AG04450 (cell line): ENCODE measurements around the gene FHIT. TPM values are rescaled to one million over a fixed set of nuclear protein-coding genes. Genes with fewer than 3 reads are reported as not detected.

Source experiments
- CTCF ChIA-PET: fragments of 300-600, 350-600 bp; formaldehyde crosslinking; extraction: SDS; loops from one replicate; lab custom pipeline; 2022; ENCODE audit warnings: antibody characterized with exemption, inconsistent platforms; lab: Charles Lee
- POLR2A ChIA-PET: fragments of 350-600 bp; formaldehyde crosslinking; extraction: SDS; loops from one replicate; lab custom pipeline; 2021; ENCODE audit warnings: antibody characterized with exemption, inconsistent platforms; lab: Yijun Ruan, JAX
- DNase-seq: peaks from one replicate; pipeline ENCODE4 v3.0.0-alpha.2; 2011; ENCODE audit warnings: low read depth, low spot score
- H3K27ac ChIP-seq: one replicate; pipeline ENCODE4 v1.5.1; 2012; ENCODE audit warnings: low read depth, low read length, control low read depth
- H3K27me3 ChIP-seq: one replicate; pipeline ENCODE4 v1.6.0; 2012; ENCODE audit warnings: low read length; ENCODE audit not compliant: control insufficient read depth, insufficient read depth
- H3K4me3 ChIP-seq: 2 replicates; pipeline ENCODE4 v1.5.1; 2011; ENCODE audit warnings: mild to moderate bottlenecking, low read depth, low read length, control low read depth
- H3K9me3 ChIP-seq: 2 replicates; pipeline ENCODE4 v1.5.1; 2012; ENCODE audit warnings: low read length; ENCODE audit not compliant: control insufficient read depth, insufficient read depth
- CTCF ChIP-seq: IDR thresholded peaks from 2 replicates; pipeline ENCODE4 v1.5.1; 2011; ENCODE audit warnings: low read depth, low read length, control low read depth, inconsistent platforms
- polyA plus RNA-seq: library from polyadenylated mRNA; depleted of rRNA; stranded (reverse); fragments of >200 nt; gene quantifications from 2 replicates; pipeline ENCODE4 v1.2.3, GENCODE V29; 2011

The FHIT gene
- polyA plus RNA-seq, 1 experiment, result 0.17 TPM

DNA sequence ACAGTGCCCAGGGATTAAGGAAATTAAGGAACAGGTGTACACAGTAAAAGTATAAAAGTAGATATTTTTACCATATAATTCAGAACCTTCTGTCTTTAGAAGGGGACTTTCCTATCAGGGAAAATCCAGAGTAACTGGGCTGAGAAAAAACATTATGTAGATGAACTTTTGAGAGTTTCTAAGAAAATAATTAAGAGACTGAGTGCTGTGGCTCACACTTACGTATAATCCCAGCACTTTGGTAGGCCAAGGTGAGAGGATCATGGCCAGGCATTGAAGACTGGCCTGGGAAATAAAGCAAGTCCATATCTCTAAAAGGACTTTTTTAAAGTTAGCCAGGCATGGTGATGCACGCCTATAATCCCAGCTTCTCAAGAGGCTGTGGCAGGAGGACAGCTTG lies 1021.8 kb downstream of the FHIT start:
- no peak overlapping the region for H3K27ac ChIP-seq
- H3K4me3 ChIP-seq, result no peak overlapping the region
- H3K27me3 ChIP-seq, result no peaks in the 10 kb centered on the region
- TF ChIP-seq CTCF, result no peak
- ChIA-PET CTCF (interaction anchor here (0.7 kb wide), 1 partner anchor 603 kb away, joined by 4 read pairs; no protein-coding TSS in a partner anchor), POLR2A (no interaction called here)
- no peak for DNase-seq
- no peaks in the 10 kb centered on the region for H3K9me3 ChIP-seq

- no peak for TF ChIP-seq CTCF
- ChIA-PET CTCF (interaction anchor here (0.7 kb wide), 1 partner anchor 604 kb away, joined by 4 read pairs; no protein-coding TSS in a partner anchor), POLR2A (no interaction called here)
- no peaks in the 10 kb centered on the region for H3K27me3 ChIP-seq
- H3K9me3 ChIP-seq, result no peaks in the 10 kb centered on the region
- H3K27ac ChIP-seq, result no peak overlapping the region
- no peak overlapping the region for H3K4me3 ChIP-seq
- no peak for DNase-seq
These were observed 1022.4 kb downstream of the FHIT start for GRCh38 chr3:60228823-60229222.

- POLR2A ChIA-PET, result no interaction called here
- no peak for DNase-seq
- Histone ChIP-seq H3K4me3 (no peak overlapping the region), H3K27ac (no peak overlapping the region), H3K9me3 (no peaks in the 10 kb centered on the region), H3K27me3 (no peaks in the 10 kb centered on the region)
- TF ChIP-seq CTCF, result no peak
- CTCF ChIA-PET, result no interaction called here
These were observed 1024.3 kb downstream of the FHIT start for GRCh38 chr3:60226912-60227311.

DNA sequence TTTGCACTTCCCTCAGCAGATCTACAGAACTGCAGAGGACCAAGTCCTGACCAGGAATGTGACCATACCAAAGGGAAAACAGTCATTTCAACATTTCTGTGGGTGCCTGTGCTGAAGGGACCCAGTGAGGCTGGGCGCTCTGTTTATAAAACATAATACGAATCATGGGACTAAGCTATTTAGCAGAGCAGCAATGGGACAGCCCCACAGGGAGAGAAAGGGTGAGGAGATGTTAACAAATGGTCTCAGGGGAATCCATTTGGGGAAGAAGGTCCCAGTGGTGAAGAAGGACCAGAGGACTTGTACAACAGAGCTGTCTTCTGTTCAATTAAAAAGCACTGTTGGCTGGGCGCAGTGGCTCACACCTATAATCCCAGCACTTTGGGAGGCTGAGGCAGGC lies 1025.4 kb downstream of the FHIT start:
- CTCF ChIA-PET, result interaction anchor here (0.6 kb wide), 1 partner anchor 251 kb away, joined by 3 read pairs; no protein-coding TSS in a partner anchor
- Histone ChIP-seq H3K27me3 (no peaks in the 10 kb centered on the region), H3K4me3 (no peak overlapping the region), H3K27ac (no peak overlapping the region), H3K9me3 (no peaks in the 10 kb centered on the region)
- no peak for TF ChIP-seq CTCF
- POLR2A ChIA-PET, result no interaction called here
- DNase-seq, result no peak

DNA sequence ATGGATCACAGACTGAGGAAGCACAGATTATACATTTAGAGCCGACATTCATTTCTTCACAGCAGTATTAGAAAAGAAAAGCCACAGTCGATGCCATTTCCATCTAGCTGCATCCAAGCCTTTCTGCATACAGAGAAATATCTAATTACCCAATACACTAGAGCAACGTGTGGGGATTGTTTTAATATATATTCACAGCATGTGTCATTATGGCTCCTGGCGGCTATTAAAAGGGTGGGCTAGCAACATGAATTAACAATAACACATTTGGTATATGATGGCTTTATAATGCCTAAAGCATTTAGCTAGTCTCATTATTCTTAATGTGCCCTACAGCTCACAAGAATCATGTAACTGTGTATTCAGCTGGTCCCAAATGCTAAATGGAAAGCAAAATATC lies 1030.5 kb downstream of the FHIT start:
- H3K27me3 ChIP-seq, result no peaks in the 10 kb centered on the region
- CTCF ChIA-PET, result no interaction called here
- no peaks in the 10 kb centered on the region for H3K9me3 ChIP-seq
- no peak overlapping the region for H3K4me3 ChIP-seq
- DNase-seq, result no peak
- POLR2A ChIA-PET, result no interaction called here
- TF ChIP-seq CTCF, result no peak
- no peak overlapping the region for H3K27ac ChIP-seq
